Measurements from ENCODE around the gene CDK19. TPM values are rescaled to one million over a fixed set of nuclear protein-coding genes. Genes with fewer than 3 reads are reported as not detected.
"Not testable (repeated sequence)": the region's sequence is repeated elsewhere in the genome, so short reads cannot be mapped to it uniquely, and the experiment has no call there.

CDK19 gene
- total RNA-seq, 2 donors from 2014 or later: 8.7 to 14.3 TPM

- Histone ChIP-seq H3K9me3 (no peaks in the 10 kb centered on the region), H3K4me1 (ENCODE audit: control insufficient read depth in 1 of 2, low read depth in 2 of 2) (no peaks in the 10 kb centered on the region), H3K27ac (no peak overlapping the region), H3K27me3 (replicated peaks; ENCODE audit: insufficient read depth) (no peaks in the 10 kb centered on the region), H3K36me3 (no peaks in the 10 kb centered on the region), H3K4me3 (no peak overlapping the region)
- ATAC-seq (ENCODE audit: insufficient number of reproducible peaks, low FRiP score, low read depth) (no peak), DNase-seq (ENCODE audit: low spot score) (no peak)
- TF ChIP-seq CTCF (IDR thresholded peaks at IDR 0.05): no peak
Observed at GRCh38 chr6:110731196-110731595, 84.1 kb downstream of the CDK19 start.

DNA sequence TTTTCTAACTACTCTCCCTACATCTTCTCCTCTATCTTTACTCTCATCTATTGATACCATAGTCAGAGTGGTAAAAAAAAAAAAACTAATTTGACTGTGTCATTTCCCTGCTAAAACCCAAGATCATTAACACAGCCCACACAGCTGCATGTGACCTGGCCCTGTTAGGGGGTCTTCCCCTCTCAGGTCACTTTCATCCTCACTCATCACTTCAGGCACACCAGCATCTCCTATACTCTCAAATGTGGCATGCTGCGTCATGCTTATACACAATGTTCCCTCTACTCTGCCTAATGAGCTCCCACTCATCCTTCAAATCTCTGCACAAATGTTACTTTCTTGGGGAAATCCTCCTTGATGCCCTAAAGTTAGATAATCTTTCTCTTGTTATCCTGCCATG, 86.8 kb downstream of the CDK19 start:
- H3K4me1 ChIP-seq (ENCODE audit: control insufficient read depth in 1 of 2, low read depth in 2 of 2): no peaks in the 10 kb centered on the region
- ATAC-seq (ENCODE audit: insufficient number of reproducible peaks, low FRiP score, low read depth) (no peak), DNase-seq (ENCODE audit: low spot score) (no peak)

DNA sequence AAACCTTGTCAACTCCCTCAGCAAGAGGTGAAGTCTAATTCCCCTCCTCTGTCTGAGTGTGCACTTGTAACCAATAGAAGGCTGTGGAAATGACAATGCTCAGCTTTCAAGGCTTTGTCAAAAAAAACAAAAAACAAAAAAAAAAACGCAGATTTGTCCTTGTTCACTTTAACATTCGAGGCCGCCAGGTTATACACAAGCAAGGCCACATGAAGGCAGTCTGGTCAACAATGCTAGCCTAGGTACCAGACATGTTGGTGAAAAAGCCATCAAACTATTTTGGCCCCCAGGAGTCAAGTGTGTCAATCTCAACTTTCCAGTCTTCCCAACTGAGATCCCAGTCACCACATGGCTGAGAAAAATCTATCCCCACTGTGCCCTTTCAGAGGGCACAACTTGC, 92.3 kb downstream of the CDK19 start:
- TF ChIP-seq CTCF (IDR thresholded peaks at IDR 0.05): no peak
- DNase-seq (ENCODE audit: low spot score) (no peak), ATAC-seq (ENCODE audit: insufficient number of reproducible peaks, low FRiP score, low read depth) (no peak)

More for the DNA sequence above, 86.8 kb downstream of the CDK19 start:
- H3K36me3 ChIP-seq: no peaks in the 10 kb centered on the region
- no peak overlapping the region for H3K4me3 ChIP-seq
- H3K27me3 ChIP-seq (replicated peaks; ENCODE audit: insufficient read depth): no peaks in the 10 kb centered on the region
- no peak for TF ChIP-seq CTCF (IDR thresholded peaks at IDR 0.05)
- H3K27ac ChIP-seq: no peak overlapping the region
- H3K9me3 ChIP-seq: no peaks in the 10 kb centered on the region

GRCh38 chr6:110720066-110720465, 95.2 kb downstream of the CDK19 start:
- no peak overlapping the region for H3K4me3 ChIP-seq
- ATAC-seq (ENCODE audit: insufficient number of reproducible peaks, low FRiP score, low read depth) (no peak), DNase-seq (ENCODE audit: low spot score) (no peak)
- H3K9me3 ChIP-seq: no peaks in the 10 kb centered on the region
- no peaks in the 10 kb centered on the region for H3K27me3 ChIP-seq (replicated peaks; ENCODE audit: insufficient read depth)
- H3K36me3 ChIP-seq: no peaks in the 10 kb centered on the region
- no peaks in the 10 kb centered on the region for H3K4me1 ChIP-seq (ENCODE audit: control insufficient read depth in 1 of 2, low read depth in 2 of 2)
- no peak overlapping the region for H3K27ac ChIP-seq
- TF ChIP-seq CTCF (IDR thresholded peaks at IDR 0.05): no peak

More for the DNA sequence above, 92.3 kb downstream of the CDK19 start:
- H3K36me3 ChIP-seq: no peaks in the 10 kb centered on the region
- no peaks in the 10 kb centered on the region for H3K27me3 ChIP-seq (replicated peaks; ENCODE audit: insufficient read depth)
- no peak overlapping the region for H3K4me3 ChIP-seq
- H3K9me3 ChIP-seq: no peaks in the 10 kb centered on the region
- no peak overlapping the region for H3K27ac ChIP-seq
- no peaks in the 10 kb centered on the region for H3K4me1 ChIP-seq (ENCODE audit: control insufficient read depth in 1 of 2, low read depth in 2 of 2)

DNA sequence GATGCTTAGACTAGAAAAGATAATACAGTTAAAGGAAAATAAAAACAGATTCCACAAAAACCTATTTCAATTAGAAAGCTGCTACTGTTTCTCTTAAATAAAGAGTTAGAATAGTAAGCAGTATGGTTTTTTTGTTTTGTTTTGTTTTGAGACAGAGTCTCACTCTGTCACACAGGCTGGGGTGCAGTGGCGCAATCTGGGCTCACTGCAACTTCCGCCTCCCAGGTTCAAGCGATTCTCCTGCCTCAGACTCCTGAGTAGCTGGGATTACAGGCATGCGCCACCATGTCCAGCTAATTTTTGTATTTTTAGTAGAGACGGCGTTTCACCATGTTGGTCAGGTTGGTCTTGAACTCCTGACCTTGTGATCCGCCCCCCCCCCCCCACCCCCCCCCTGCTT, 95.7 kb downstream of the CDK19 start:
- DNase-seq (ENCODE audit: low spot score); H3K4me1 ChIP-seq (ENCODE audit: control insufficient read depth in 1 of 2, low read depth in 2 of 2); H3K4me3 ChIP-seq; H3K27me3 ChIP-seq (replicated peaks; ENCODE audit: insufficient read depth); ATAC-seq (ENCODE audit: insufficient number of reproducible peaks, low FRiP score, low read depth); H3K9me3 ChIP-seq; H3K36me3 ChIP-seq; H3K27ac ChIP-seq: not testable (repeated sequence)

- no peak for TF ChIP-seq CTCF (IDR thresholded peaks at IDR 0.05)
Observed at GRCh38 chr6:110714143-110714542, 101.1 kb downstream of the CDK19 start.

More at GRCh38 chr6:110714143-110714542, 101.1 kb downstream of the CDK19 start:
- Histone ChIP-seq H3K36me3 (no peaks in the 10 kb centered on the region), H3K4me1 (ENCODE audit: control insufficient read depth in 1 of 2, low read depth in 2 of 2) (no peaks in the 10 kb centered on the region), H3K4me3 (no peak overlapping the region), H3K27ac (no peak overlapping the region), H3K27me3 (replicated peaks; ENCODE audit: insufficient read depth) (no peaks in the 10 kb centered on the region), H3K9me3 (no peaks in the 10 kb centered on the region)
- ATAC-seq (ENCODE audit: insufficient number of reproducible peaks, low FRiP score, low read depth) (no peak), DNase-seq (ENCODE audit: low spot score) (no peak)
